ENCODE measurements around the gene C1orf226.
"Not testable (repeated sequence)": the region's sequence is repeated elsewhere in the genome, so short reads cannot be mapped to it uniquely, and the experiment has no call there.

Gene C1orf226

GRCh38 chr1:162347281-162347680, 34.2 kb upstream of the C1orf226 start:
- DNase-seq (ENCODE audit: low spot score): no peak
- TF ChIP-seq CTCF (IDR thresholded peaks at IDR 0.05; ENCODE audit: borderline replicate concordance, control extremely low read depth, extremely low read depth, insufficient read depth, missing control alignments): no peak
- in situ Hi-C loops (cut with MboI; ENCODE audit: low sequenced_read_pairs, unreplicated experiment): no loop called here

- no peak for DNase-seq (ENCODE audit: low spot score)
These were observed 31.7 kb upstream of the C1orf226 start for GRCh38 chr1:162349635-162350330.

GRCh38 chr1:162351246-162351842, 30.2 kb upstream of the C1orf226 start:
- in situ Hi-C loops (cut with MboI; ENCODE audit: low sequenced_read_pairs, unreplicated experiment): no loop called here
- TF ChIP-seq CTCF (IDR thresholded peaks at IDR 0.05; ENCODE audit: borderline replicate concordance, control extremely low read depth, extremely low read depth, insufficient read depth, missing control alignments): no peak
- DNase-seq (ENCODE audit: low spot score): no peak

More at GRCh38 chr1:162349635-162350330, 31.7 kb upstream of the C1orf226 start:
- in situ Hi-C loops (cut with MboI; ENCODE audit: low sequenced_read_pairs, unreplicated experiment): no loop called here
- TF ChIP-seq CTCF (IDR thresholded peaks at IDR 0.05; ENCODE audit: borderline replicate concordance, control extremely low read depth, extremely low read depth, insufficient read depth, missing control alignments): no peak

GRCh38 chr1:162351874-162352273, 29.7 kb upstream of the C1orf226 start:
- in situ Hi-C loops (cut with MboI; ENCODE audit: low sequenced_read_pairs, unreplicated experiment); DNase-seq (ENCODE audit: low spot score): not testable (repeated sequence)

- no peak for DNase-seq (ENCODE audit: low spot score)
- TF ChIP-seq CTCF (IDR thresholded peaks at IDR 0.05; ENCODE audit: borderline replicate concordance, control extremely low read depth, extremely low read depth, insufficient read depth, missing control alignments): no peak
- in situ Hi-C loops (cut with MboI; ENCODE audit: low sequenced_read_pairs, unreplicated experiment): no loop called here
These were observed 28.4 kb upstream of the C1orf226 start for GRCh38 chr1:162353078-162353477.

- in situ Hi-C loops (cut with MboI; ENCODE audit: low sequenced_read_pairs, unreplicated experiment): no loop called here
- no peak for DNase-seq (ENCODE audit: low spot score)
- TF ChIP-seq CTCF (IDR thresholded peaks at IDR 0.05; ENCODE audit: borderline replicate concordance, control extremely low read depth, extremely low read depth, insufficient read depth, missing control alignments): no peak
These were observed 27.8 kb upstream of the C1orf226 start for GRCh38 chr1:162353702-162354101.

GRCh38 chr1:162357681-162358266, 23.8 kb upstream of the C1orf226 start:
- DNase-seq (ENCODE audit: low spot score): peak; percentile 56
- peak; percentile 58 for TF ChIP-seq CTCF (IDR thresholded peaks at IDR 0.05; ENCODE audit: borderline replicate concordance, control extremely low read depth, extremely low read depth, insufficient read depth, missing control alignments)
- in situ Hi-C loops (cut with MboI; ENCODE audit: low sequenced_read_pairs, unreplicated experiment): no loop called here

All from GM13976 (cell line).